NCI-H345 treated with DMSO at 0.1 percent for 48 hours (cell line): ENCODE data around the gene NEB.
"Not testable (repeated sequence)": the region's sequence is repeated elsewhere in the genome, so short reads cannot be mapped to it uniquely, and the experiment has no call there.

Experiments
- DNase-seq: peaks from one replicate; lab custom pipeline; 2025; ENCODE audit not compliant: unreplicated experiment; lab: John Stamatoyannopoulos, UW

Gene NEB

GRCh38 chr2:151651274-151651673 is 83.0 kb downstream of the NEB start:
- DNase-seq = no peak

GRCh38 chr2:151650456-151650855 is 83.8 kb downstream of the NEB start:
- no peak for DNase-seq

- no peak for DNase-seq
Measured at GRCh38 chr2:151649966-151650365, 84.3 kb downstream of the NEB start.

- DNase-seq = no peak
Measured at GRCh38 chr2:151649400-151649799, 84.9 kb downstream of the NEB start.

GRCh38 chr2:151646512-151646911 is 87.8 kb downstream of the NEB start:
- not testable (repeated sequence) for DNase-seq

- no peak for DNase-seq
Measured at GRCh38 chr2:151644580-151644979, 89.7 kb downstream of the NEB start.

- DNase-seq = not testable (repeated sequence)
Measured at GRCh38 chr2:151641895-151642294, 92.4 kb downstream of the NEB start.

GRCh38 chr2:151640087-151640486 is 94.2 kb downstream of the NEB start:
- no peak for DNase-seq

- no peak for DNase-seq
Measured at GRCh38 chr2:151638990-151639389, 95.3 kb downstream of the NEB start.

GRCh38 chr2:151638191-151638933 is 95.9 kb downstream of the NEB start:
- no peak for DNase-seq

- no peak for DNase-seq
Measured at GRCh38 chr2:151637271-151637781, 97.0 kb downstream of the NEB start.

- DNase-seq = no peak
Measured at GRCh38 chr2:151634736-151635467, 99.4 kb downstream of the NEB start.

- DNase-seq = no peak
Measured at GRCh38 chr2:151632993-151633565, 101.2 kb downstream of the NEB start.

- no peak for DNase-seq
Measured at GRCh38 chr2:151630372-151630771, 103.9 kb downstream of the NEB start.

- DNase-seq = no peak
Measured at GRCh38 chr2:151627353-151627752, 106.9 kb downstream of the NEB start.

GRCh38 chr2:151624271-151624670 is 110.0 kb downstream of the NEB start:
- no peak for DNase-seq

- DNase-seq = no peak
Measured at GRCh38 chr2:151623631-151624030, 110.6 kb downstream of the NEB start.

GRCh38 chr2:151620761-151621160 is 113.5 kb downstream of the NEB start:
- DNase-seq = no peak

- no peak for DNase-seq
Measured at GRCh38 chr2:151619337-151619989, 114.8 kb downstream of the NEB start.

- no peak for DNase-seq
Measured at GRCh38 chr2:151616760-151617339, 117.4 kb downstream of the NEB start.
